HG03280 (cell line): ENCODE measurements around the gene TMEM117.

ENCODE experiments used
- ATAC-seq: cut with Tn5 transposase; IDR thresholded peaks from one replicate; pipeline ENCODE4 v1.9.1; 2021; ENCODE audit warnings: mild to moderate bottlenecking, moderate library complexity; ENCODE audit not compliant: unreplicated experiment

Gene TMEM117

DNA sequence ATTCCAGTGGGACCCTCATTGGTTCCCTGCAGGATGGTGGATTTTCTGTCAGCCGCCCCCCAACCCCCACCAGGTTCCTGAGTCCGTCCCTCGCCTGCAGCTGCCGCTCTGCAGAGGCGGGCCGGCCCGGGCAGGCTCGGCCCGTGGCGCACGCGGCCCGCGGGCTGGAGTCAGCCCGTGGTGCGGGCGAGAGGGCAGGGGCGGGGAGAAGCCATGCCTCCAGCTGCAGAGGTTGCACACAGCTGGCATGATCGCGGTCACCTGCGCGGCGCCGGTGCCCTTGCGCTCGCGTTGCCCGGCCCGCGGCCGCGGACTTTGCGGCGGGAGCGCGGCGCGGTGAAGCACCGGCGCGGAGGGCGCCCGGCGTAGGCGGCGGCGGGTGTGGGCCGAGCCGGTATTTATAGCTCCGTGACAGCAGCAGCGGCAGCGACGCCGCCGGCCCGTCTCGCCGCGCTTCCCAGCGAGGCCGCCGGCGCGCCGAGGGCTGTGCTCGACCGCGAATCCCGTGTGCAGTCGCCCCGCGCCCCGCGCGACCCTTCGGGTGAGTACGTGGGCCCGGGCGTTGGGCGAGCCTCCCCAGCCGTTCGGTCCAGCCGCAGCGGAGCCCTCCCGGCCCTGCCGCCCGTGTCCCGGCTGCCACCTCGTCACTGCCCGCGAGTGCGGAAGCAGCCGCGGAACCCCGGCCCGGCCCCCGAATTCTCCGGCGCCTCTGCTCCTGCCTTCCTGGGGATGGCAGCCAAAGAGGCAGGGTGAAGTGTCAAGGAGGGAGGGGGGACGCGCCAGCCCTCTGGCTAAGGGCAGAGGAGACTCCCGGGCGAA is at the start of gene TMEM117:
Gene TMEM117 (plus strand): TSS at position 426 of the 819 bp plus-strand sequence.
- peak; percentile 85 for ATAC-seq

- no peak for ATAC-seq
Measured at GRCh38 chr12:43786899-43787693, 48.8 kb upstream of the TMEM117 start.

GRCh38 chr12:43789941-43790340 is 45.9 kb upstream of the TMEM117 start:
- no peak for ATAC-seq

- no peak for ATAC-seq
Measured at GRCh38 chr12:43795716-43796280, 40.1 kb upstream of the TMEM117 start.

DNA sequence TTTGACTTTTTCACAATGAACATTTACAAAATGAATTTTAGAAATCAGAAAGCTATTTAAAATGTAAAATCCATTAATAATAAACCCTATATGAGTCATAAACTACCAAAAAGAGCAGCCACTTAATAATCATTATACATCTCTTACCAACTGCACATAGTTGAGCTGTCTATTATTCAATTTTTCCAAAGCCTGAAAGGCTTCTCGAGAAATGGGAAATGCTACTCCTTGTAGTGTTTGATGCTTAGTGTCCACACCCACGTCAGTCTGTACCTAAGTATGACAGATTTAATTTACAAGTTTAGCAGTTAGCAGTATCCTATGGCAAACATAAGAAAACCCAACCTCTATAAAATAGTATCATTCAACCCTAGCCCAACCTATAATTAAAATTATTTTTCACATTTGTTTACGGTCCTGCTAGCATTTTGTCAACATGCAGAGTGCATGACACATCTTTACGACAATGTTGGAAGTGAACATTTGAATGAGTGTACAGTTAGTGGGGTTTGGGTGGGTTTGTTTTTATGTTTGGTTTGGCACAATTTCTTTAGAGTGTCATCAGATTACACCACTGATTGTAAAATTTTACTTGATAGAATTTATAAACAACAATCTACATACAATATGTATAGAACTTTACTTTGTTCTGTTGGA is 38.2 kb upstream of the TMEM117 start:
- ATAC-seq = no peak

DNA sequence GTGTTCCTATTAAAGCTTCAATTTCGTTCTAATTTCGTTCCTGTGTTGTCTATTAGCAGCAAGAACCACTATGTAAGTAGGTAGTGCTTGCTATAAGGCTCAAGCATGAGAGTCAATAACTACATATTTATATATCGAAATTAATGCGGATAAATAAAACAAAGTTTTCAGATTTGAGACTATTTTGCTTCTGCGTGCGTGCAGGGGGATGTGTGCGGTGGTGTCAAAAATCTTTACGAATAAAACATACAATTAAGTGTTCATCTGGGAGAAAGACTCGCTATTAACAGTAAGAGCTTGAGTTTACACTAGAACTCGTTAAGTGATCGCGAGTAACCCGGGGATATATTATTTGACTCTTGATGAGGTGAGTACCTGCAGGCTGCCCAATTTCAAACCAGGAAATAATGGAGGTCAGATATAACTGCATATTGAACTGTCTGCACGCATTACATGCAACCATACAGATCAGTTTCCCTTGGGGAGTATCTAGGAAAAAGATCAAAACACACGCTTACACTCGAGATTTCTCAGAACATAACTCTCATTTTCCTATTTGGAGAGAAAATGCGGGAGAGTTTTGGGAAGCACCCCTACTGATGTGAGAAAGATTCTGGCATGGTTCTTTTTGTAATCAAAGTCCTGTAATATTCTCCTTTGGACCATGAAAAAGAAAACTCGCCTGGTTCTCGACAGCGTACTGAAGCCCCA is 30.6 kb upstream of the TMEM117 start:
- no peak for ATAC-seq

GRCh38 chr12:43805860-43806736 is 29.8 kb upstream of the TMEM117 start, which contains the start of gene TWF1:
TWF1 (minus strand) TSS chr12:43806317; CDS start chr12:43806245, 72 bp downstream.
- ATAC-seq = peak; percentile 97

GRCh38 chr12:43806737-43807072 is 29.2 kb upstream of the TMEM117 start:
- no peak for ATAC-seq

DNA sequence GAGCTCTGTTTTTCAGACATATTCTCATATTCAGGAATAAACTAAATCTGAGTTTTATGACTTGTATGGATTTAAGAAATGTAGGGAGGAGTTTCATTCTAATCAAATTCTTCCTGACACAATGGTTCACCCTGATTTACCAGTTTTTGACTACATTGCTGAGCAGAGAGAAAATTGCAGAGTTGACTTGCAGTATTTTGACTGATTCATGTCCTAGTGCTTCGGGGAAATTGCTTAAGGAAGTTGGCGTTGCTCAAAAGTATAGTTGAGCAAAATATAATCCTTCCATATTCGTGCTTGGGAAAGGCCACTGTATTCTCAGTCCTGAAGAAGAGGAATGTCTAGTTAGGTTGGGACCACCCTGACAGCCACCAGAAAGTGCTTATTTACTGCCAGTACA is 28.5 kb upstream of the TMEM117 start:
- ATAC-seq = no peak

GRCh38 chr12:43812057-43812456 is 23.8 kb upstream of the TMEM117 start:
- no peak for ATAC-seq

DNA sequence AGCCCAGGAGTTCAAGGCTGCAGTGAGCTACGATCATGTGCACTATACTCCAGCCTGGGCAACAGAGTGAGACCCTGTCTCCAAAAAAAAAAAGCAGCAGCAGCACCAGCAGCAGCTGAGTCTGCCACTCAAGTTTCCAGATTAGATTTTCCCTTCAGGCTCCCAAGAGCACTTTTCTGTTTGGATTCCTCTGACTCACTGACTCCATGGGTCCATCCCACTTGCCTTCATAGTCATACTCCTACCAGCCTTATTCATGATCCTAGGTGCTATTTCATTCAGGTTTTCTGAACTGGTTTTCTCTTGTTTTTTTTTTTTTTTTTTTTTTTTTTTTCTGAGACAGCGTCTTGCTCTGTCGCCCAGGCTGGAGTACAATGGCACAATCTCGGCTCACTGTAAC is 23.0 kb upstream of the TMEM117 start:
- ATAC-seq = no peak

- no peak for ATAC-seq
Measured at GRCh38 chr12:43815416-43815815, 20.5 kb upstream of the TMEM117 start.

GRCh38 chr12:43816168-43816567 is 19.7 kb upstream of the TMEM117 start:
- ATAC-seq = no peak

- ATAC-seq = no peak
Measured at GRCh38 chr12:43824207-43824775, 11.6 kb upstream of the TMEM117 start.

DNA sequence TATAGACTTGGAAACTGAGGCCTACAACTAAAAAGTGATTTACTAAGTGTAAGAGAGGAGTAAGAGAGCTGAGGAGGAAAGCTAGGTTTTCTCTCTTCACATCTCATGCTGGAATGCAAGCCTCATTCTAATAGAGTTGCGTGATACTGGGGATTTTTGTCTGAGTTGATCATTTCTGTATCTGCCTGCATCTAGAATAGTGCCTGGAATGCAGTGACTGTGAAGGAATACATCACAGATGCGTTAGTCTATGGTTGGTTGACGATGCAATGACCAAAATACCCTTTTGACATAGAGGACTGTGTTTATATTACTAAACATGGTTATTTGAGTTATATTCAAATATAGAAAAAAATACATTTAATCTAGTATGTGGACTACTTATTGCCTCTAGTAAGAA is 9.2 kb upstream of the TMEM117 start:
- ATAC-seq = no peak

DNA sequence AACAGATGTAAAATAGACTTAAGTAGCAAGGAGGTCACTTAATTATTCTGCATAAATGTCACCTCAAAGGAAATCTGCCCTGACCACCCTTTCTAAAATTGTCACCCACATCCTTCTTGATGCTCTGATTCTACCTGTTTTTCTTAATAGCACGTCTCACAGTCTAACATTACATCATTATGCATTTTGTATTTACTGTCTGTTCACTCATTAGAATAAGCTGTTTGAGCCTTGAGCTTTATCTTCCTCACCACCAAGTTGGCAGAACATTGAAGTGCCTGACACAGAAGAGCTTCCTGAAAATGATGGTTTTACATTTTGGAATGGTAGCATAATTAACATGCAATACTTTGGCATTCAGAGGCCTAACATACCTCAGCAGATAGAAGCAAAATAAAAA is 8.8 kb upstream of the TMEM117 start:
- ATAC-seq = no peak

GRCh38 chr12:43832463-43833168 is 3.3 kb upstream of the TMEM117 start:
- no peak for ATAC-seq

DNA sequence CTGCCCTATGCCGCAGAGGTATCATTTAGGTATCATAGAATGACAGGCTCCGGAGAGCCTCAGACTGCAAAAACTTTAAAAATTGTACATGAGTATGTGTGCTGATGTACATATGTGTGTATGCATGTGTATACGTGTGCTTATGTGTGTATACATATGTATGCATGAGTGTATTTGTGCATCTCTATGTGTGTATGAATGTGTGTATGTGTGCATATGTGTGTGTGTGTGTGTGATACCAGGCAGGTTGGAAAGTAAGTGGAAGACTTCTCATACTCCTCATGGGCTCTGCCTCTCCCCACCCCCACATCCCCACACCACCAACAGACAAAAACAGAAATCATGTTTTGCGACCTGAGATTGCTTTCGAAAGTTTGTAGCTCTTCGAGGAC is 621 bp upstream of the TMEM117 start:
- ATAC-seq = peak; percentile 9
